ENCODE data around the gene GAD2. TPM values are rescaled to one million over a fixed set of nuclear protein-coding genes. Genes with fewer than 3 reads are reported as not detected.

The GAD2 gene
- total and polyA plus RNA-seq, 2 donors from 2014 or later, result not detected

- TF ChIP-seq CTCF (IDR thresholded peaks at IDR 0.05; ENCODE audit: borderline replicate concordance, extremely low read depth, insufficient read depth), result no peak
- Histone ChIP-seq H3K9me3 (ENCODE audit: control insufficient read depth in 2 of 3, insufficient read depth in 1 of 3, low read length in 3 of 3) (no peaks in the 10 kb centered on the region), H3K27me3 (ENCODE audit: control insufficient read depth, insufficient read depth, low read length) (no peaks in the 10 kb centered on the region), H3K4me1 (ENCODE audit: control insufficient read depth in 2 of 3, insufficient read depth in 2 of 3, low read depth in 1 of 3, low read length in 3 of 3) (no peaks in the 10 kb centered on the region), H3K27ac (ENCODE audit: low read depth in 2 of 2, low read length in 2 of 2) (no peak overlapping the region), H3K36me3 (ENCODE audit: control insufficient read depth in 2 of 3, insufficient read depth in 3 of 3, low read length in 3 of 3) (no peaks in the 10 kb centered on the region), H3K9ac (ENCODE audit: low read length in 3 of 3) (no peak overlapping the region), H3K4me3 (ENCODE audit: low read length in 3 of 3) (no peak overlapping the region)
- FAIRE-seq, result no peak
- intact Hi-C loops (cut with DNase I), result no loop called here
- no peak for DNase-seq
Measured at GRCh38 chr10:26296360-26296759, 79.8 kb downstream of the GAD2 start.

GRCh38 chr10:26300001-26300400 is 83.4 kb downstream of the GAD2 start:
- no peak for TF ChIP-seq CTCF (IDR thresholded peaks at IDR 0.05; ENCODE audit: borderline replicate concordance, extremely low read depth, insufficient read depth)
- no peak overlapping the region for H3K27ac ChIP-seq (ENCODE audit: low read depth in 2 of 2, low read length in 2 of 2)
- DNase-seq, result no peak
- no peaks in the 10 kb centered on the region for H3K27me3 ChIP-seq (ENCODE audit: control insufficient read depth, insufficient read depth, low read length)
- H3K9ac ChIP-seq (ENCODE audit: low read length in 3 of 3), result no peak overlapping the region
- no peaks in the 10 kb centered on the region for H3K4me1 ChIP-seq (ENCODE audit: control insufficient read depth in 2 of 3, insufficient read depth in 2 of 3, low read depth in 1 of 3, low read length in 3 of 3)
- intact Hi-C loops (cut with DNase I), result no loop called here
- no peaks in the 10 kb centered on the region for H3K36me3 ChIP-seq (ENCODE audit: control insufficient read depth in 2 of 3, insufficient read depth in 3 of 3, low read length in 3 of 3)
- no peak overlapping the region for H3K4me3 ChIP-seq (ENCODE audit: low read length in 3 of 3)
- no peak for FAIRE-seq
- H3K9me3 ChIP-seq (ENCODE audit: control insufficient read depth in 2 of 3, insufficient read depth in 1 of 3, low read length in 3 of 3), result no peaks in the 10 kb centered on the region

- H3K27me3 ChIP-seq (ENCODE audit: control insufficient read depth, insufficient read depth, low read length), result no peaks in the 10 kb centered on the region
- no peak overlapping the region for H3K9ac ChIP-seq (ENCODE audit: low read length in 3 of 3)
- H3K36me3 ChIP-seq (ENCODE audit: control insufficient read depth in 2 of 3, insufficient read depth in 3 of 3, low read length in 3 of 3), result no peaks in the 10 kb centered on the region
- FAIRE-seq (no peak), DNase-seq (no peak)
- no peaks in the 10 kb centered on the region for H3K9me3 ChIP-seq (ENCODE audit: control insufficient read depth in 2 of 3, insufficient read depth in 1 of 3, low read length in 3 of 3)
- H3K4me3 ChIP-seq (ENCODE audit: low read length in 3 of 3), result no peak overlapping the region
- intact Hi-C loops (cut with DNase I), result no loop called here
- no peaks in the 10 kb centered on the region for H3K4me1 ChIP-seq (ENCODE audit: control insufficient read depth in 2 of 3, insufficient read depth in 2 of 3, low read depth in 1 of 3, low read length in 3 of 3)
- no peak overlapping the region for H3K27ac ChIP-seq (ENCODE audit: low read depth in 2 of 2, low read length in 2 of 2)
- no peak for TF ChIP-seq CTCF (IDR thresholded peaks at IDR 0.05; ENCODE audit: borderline replicate concordance, extremely low read depth, insufficient read depth)
Measured at GRCh38 chr10:26303366-26303765, 86.8 kb downstream of the GAD2 start.

- H3K4me1 ChIP-seq (ENCODE audit: control insufficient read depth in 2 of 3, insufficient read depth in 2 of 3, low read depth in 1 of 3, low read length in 3 of 3), result no peaks in the 10 kb centered on the region
- H3K9me3 ChIP-seq (ENCODE audit: control insufficient read depth in 2 of 3, insufficient read depth in 1 of 3, low read length in 3 of 3), result no peaks in the 10 kb centered on the region
- intact Hi-C loops (cut with DNase I), result no loop called here
- no peak overlapping the region for H3K4me3 ChIP-seq (ENCODE audit: low read length in 3 of 3)
- TF ChIP-seq CTCF (IDR thresholded peaks at IDR 0.05; ENCODE audit: borderline replicate concordance, extremely low read depth, insufficient read depth), result no peak
- DNase-seq, result no peak
- H3K27me3 ChIP-seq (ENCODE audit: control insufficient read depth, insufficient read depth, low read length), result no peaks in the 10 kb centered on the region
- no peak for FAIRE-seq
- no peaks in the 10 kb centered on the region for H3K36me3 ChIP-seq (ENCODE audit: control insufficient read depth in 2 of 3, insufficient read depth in 3 of 3, low read length in 3 of 3)
- no peak overlapping the region for H3K27ac ChIP-seq (ENCODE audit: low read depth in 2 of 2, low read length in 2 of 2)
- H3K9ac ChIP-seq (ENCODE audit: low read length in 3 of 3), result no peak overlapping the region
Measured at GRCh38 chr10:26310361-26310760, 93.8 kb downstream of the GAD2 start.

Measured in kidney (tissue), 14 donors.